Calu3 (cell line): ENCODE data around the gene IQCH. TPM values are rescaled to one million over a fixed set of nuclear protein-coding genes. Genes with fewer than 3 reads are reported as not detected.

Experiments
- Bru-seq: library from RNA; stranded (reverse); fragments of 400-500 nt; gene quantifications from one replicate; lab custom pipeline; 2021; lab: Mats Ljungman, UMichigan
- BruChase-seq, 2 experiments: library from RNA; stranded (reverse); fragments of 400-500 nt; gene quantifications; one replicate each; lab custom pipeline; 2021; lab: Mats Ljungman, UMichigan
- BruUV-seq: library from RNA; stranded (reverse); fragments of 400-500 nt; replicated peaks from 2 replicates; lab custom pipeline; 2021; lab: Mats Ljungman, UMichigan
- CTCF ChIA-PET: fragments of 300-600 bp; sonication (Branson Sonifier 250); formaldehyde crosslinking; loops from one replicate; lab custom pipeline; 2022; ENCODE audit warnings: antibody characterized with exemption; lab: Charles Lee
- DNase-seq: peaks from one replicate; pipeline ENCODE4 v3.0.0; 2022
- H3K27ac Mint-ChIP-seq: one replicate; pipeline ENCODE4 v1.8.0; 2022; ENCODE audit warnings: mixed read lengths; ENCODE audit not compliant: unreplicated experiment
- H3K27me3 Mint-ChIP-seq: one replicate; pipeline ENCODE4 v1.8.0; 2022; ENCODE audit warnings: mixed read lengths; ENCODE audit not compliant: unreplicated experiment
- H3K36me3 Mint-ChIP-seq: one replicate; pipeline ENCODE4 v1.8.0; 2022; ENCODE audit warnings: mild to moderate bottlenecking, moderate library complexity, mixed read lengths; ENCODE audit not compliant: insufficient read depth, unreplicated experiment
- H3K4me1 Mint-ChIP-seq: one replicate; pipeline ENCODE4 v1.8.0; 2022; ENCODE audit warnings: mild to moderate bottlenecking, low read depth, mixed read lengths; ENCODE audit not compliant: unreplicated experiment
- H3K4me3 Mint-ChIP-seq: one replicate; pipeline ENCODE4 v1.8.0; 2022; ENCODE audit warnings: mild to moderate bottlenecking, low read depth, moderate library complexity, mixed read lengths; ENCODE audit not compliant: unreplicated experiment
- H3K9me3 Mint-ChIP-seq: one replicate; pipeline ENCODE4 v1.8.0; 2022; ENCODE audit warnings: low read depth, mixed read lengths; ENCODE audit not compliant: unreplicated experiment
- intact Hi-C: fragments of 100-400 bp; cut with micrococcal nuclease; formaldehyde crosslinking; loops from one replicate; pipeline ENCODE4 v1.10.0; 2022; ENCODE audit not compliant: unreplicated experiment
- long read RNA-seq: library from polyadenylated mRNA; stranded (forward); transcript quantifications from one replicate; pipeline ENCODE4 v2.0.0, GENCODE V29; 2022
- total RNA-seq: library from RNA; stranded (reverse); gene quantifications from 2 replicates; pipeline ENCODE4 v1.2.3, GENCODE V29; 2022
- TF ChIP-seq, protein P1 (sequence below): fragments of 200-600 bp; IDR thresholded peaks from one replicate; pipeline ENCODE4 v1.8.0; 2022; ENCODE audit warnings: antibody characterized with exemption; ENCODE audit not compliant: unreplicated experiment

IQCH gene
- total RNA-seq = 5.5 and 8.1 TPM in 2 replicates
- percentile 55 among the genes with signal in this experiment for Bru-seq, nascent RNA
- BruChase-seq, experiment 1, labeled RNA remaining after a 6-hour chase = percentile 40 among the genes with signal in this experiment
- percentile 43 among the genes with signal in this experiment for BruChase-seq, experiment 2, labeled RNA remaining after a 2-hour chase
- long read RNA-seq, partial matches to known transcripts = 0 of 10 reads
- long read RNA-seq, other reads (novel, unspliced or antisense) = 9 of 10 reads

DNA sequence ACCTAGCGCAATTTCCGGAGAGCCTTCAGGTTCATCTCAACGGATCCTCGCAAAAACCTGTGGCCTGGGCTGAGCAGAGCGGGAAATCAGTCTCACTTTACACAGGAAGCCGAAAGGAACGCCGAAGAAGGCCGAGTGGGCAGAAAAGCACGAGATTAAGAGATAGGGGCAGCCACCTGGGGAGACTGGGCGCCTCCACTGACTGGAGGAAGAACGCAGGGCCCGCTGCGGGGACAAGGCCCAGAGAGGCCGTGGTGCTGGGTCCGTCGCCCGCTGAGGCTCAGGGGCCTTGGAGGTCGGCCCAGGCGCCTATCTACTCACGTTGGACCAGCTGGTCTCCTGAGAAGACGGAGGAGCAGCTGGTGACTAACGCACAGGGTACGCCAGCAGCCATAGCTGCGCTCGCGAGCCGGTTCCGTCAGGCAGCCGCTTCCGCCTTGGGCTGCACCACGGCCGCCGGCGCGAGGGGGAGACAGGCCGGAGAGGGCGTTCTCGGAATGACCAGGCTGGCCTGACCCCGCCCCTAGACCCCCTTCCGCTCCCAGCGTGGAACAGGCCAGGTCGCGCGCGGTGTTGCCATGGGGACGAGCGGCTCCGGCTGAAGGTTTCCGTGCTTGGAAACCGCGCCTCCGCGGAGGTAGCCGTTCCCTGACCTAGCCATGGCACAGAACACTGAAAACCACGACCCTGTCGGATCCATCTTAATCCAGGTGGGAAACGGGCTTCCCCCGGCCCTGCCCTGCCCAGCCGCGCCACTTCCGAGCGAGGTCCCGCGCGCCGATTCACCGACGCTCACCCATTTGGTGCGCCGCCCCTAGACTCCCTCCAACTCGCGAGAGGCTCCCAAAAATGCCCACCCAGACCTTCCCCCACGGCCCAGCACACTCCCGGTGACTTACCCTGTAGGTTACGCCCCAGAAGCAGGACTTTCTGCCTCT is at the start of gene IQCH, which contains the start of gene AAGAB:
TSS of gene IQCH (plus strand) at position 549 of the 938 bp plus-strand sequence. CDS start at position 660, 111 bp downstream.
TSS of gene AAGAB (minus strand) at position 424 of the 938 bp plus-strand sequence. CDS start at position 394, 30 bp downstream.
- peaks cover 22% of the 10 kb centered on the region for H3K4me1 Mint-ChIP-seq
- TF ChIP-seq, protein P1, sequence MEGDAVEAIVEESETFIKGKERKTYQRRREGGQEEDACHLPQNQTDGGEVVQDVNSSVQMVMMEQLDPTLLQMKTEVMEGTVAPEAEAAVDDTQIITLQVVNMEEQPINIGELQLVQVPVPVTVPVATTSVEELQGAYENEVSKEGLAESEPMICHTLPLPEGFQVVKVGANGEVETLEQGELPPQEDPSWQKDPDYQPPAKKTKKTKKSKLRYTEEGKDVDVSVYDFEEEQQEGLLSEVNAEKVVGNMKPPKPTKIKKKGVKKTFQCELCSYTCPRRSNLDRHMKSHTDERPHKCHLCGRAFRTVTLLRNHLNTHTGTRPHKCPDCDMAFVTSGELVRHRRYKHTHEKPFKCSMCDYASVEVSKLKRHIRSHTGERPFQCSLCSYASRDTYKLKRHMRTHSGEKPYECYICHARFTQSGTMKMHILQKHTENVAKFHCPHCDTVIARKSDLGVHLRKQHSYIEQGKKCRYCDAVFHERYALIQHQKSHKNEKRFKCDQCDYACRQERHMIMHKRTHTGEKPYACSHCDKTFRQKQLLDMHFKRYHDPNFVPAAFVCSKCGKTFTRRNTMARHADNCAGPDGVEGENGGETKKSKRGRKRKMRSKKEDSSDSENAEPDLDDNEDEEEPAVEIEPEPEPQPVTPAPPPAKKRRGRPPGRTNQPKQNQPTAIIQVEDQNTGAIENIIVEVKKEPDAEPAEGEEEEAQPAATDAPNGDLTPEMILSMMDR = no peak
- no peaks in the 10 kb centered on the region for H3K27me3 Mint-ChIP-seq
- peak; percentile 100 for DNase-seq
- H3K36me3 Mint-ChIP-seq = peaks cover 25% of the 10 kb centered on the region
- intact Hi-C loops = loop anchor here (5.0 kb wide), 1 partner anchor 187 kb away; the partner anchor contains the start of gene SMAD3
- H3K4me3 Mint-ChIP-seq = peak within 1 kb of the TSS; percentile 96
- H3K27ac Mint-ChIP-seq = peak within 1 kb of the TSS; percentile 95
- H3K9me3 Mint-ChIP-seq = no peaks in the 10 kb centered on the region
- CTCF ChIA-PET = interaction anchor here (0.6 to 1.5 kb wide), 3 partner anchors 18 to 688 kb away, joined by 3 read pairs; no protein-coding TSS in a partner anchor
- BruUV-seq = no TSS peak

- DNase-seq = no peak
- TF ChIP-seq, protein P1 = no peak
- BruUV-seq = no TSS peak
- Mint-ChIP-seq H3K9me3 (no peaks in the 10 kb centered on the region), H3K27ac (no peak overlapping the region), H3K4me3 (no peak overlapping the region), H3K36me3 (peaks cover 17% of the 10 kb centered on the region), H3K27me3 (no peaks in the 10 kb centered on the region), H3K4me1 (no peaks in the 10 kb centered on the region)
- CTCF ChIA-PET = no interaction called here
- intact Hi-C loops = no loop called here
These were observed 46.9 kb upstream of the IQCH start for GRCh38 chr15:67207555-67208207.

DNA sequence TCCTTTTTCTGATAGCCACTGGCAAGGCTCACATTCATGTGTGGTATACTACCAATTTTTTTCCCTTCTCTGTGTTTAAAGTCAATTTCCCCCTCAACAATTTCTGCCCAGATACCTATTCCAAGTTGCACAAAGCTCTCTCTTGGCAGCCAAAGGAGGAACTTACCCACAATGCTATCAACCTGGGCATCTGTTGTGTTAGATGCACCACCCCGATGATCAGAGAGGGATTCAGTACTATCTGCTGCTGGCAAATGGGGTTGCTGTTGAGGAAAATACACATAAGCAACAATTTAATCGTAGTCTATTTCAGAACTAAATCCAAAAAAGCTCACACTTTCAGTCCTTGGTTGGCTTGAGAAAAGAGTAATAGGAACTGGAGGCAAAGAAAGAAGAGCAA is 46.2 kb upstream of the IQCH start:
- H3K27ac Mint-ChIP-seq = no peak overlapping the region
- no peak overlapping the region for H3K4me3 Mint-ChIP-seq
- TF ChIP-seq, protein P1 = no peak
- no TSS peak for BruUV-seq
- peaks cover 17% of the 10 kb centered on the region for H3K36me3 Mint-ChIP-seq
- no peaks in the 10 kb centered on the region for H3K27me3 Mint-ChIP-seq
- CTCF ChIA-PET = no interaction called here
- H3K9me3 Mint-ChIP-seq = no peaks in the 10 kb centered on the region
- H3K4me1 Mint-ChIP-seq = no peaks in the 10 kb centered on the region
- DNase-seq = no peak
- intact Hi-C loops = no loop called here
